Endothelial cell of umbilical vein (primary cell): ENCODE results near the gene HSPG2. TPM values are rescaled to one million over a fixed set of nuclear protein-coding genes. Genes with fewer than 3 reads are reported as not detected.

ENCODE experiments used
- BruUV-seq: library from RNA; stranded (reverse); fragments of 400-500 nt; replicated peaks from 2 replicates; lab custom pipeline; 2021; lab: Mats Ljungman, UMichigan
- CTCF ChIA-PET: fragments of 300-600, 350-600 bp; sonication (Branson Sonifier 250); formaldehyde crosslinking; loops from one replicate; lab custom pipeline; 2021; ENCODE audit warnings: antibody characterized with exemption, inconsistent platforms; lab: Charles Lee
- POLR2A ChIA-PET: fragments of 300-600, 350-600 bp; sonication (Branson Sonifier 250); formaldehyde crosslinking; loops from one replicate; lab custom pipeline; 2021; ENCODE audit warnings: antibody characterized with exemption, inconsistent platforms; lab: Charles Lee
- DNase-seq: peaks from one replicate; pipeline ENCODE4 v3.0.0-alpha.2; 2011; ENCODE audit warnings: low read depth, low spot score
- FAIRE-seq: peaks from 2 replicates; lab custom pipeline; 2011; peaks lifted over from hg19 to GRCh38; lab: Jason Lieb, UNC
- H2AFZ ChIP-seq: 2 replicates; pipeline ENCODE4 v1.6.0; 2012; ENCODE audit warnings: low read depth, low read length, control low read depth, inconsistent platforms
- H3K27ac ChIP-seq: 2 replicates; pipeline ENCODE4 v1.5.1; 2011; ENCODE audit warnings: low read depth, mild to moderate bottlenecking, control low read depth, low read length, moderate library complexity; ENCODE audit not compliant: insufficient read depth
- H3K27me3 ChIP-seq, 2 experiments: 2 replicates each; pipeline versions ENCODE4 v1.6.0 to v1.6.1; 2011; ENCODE audit warnings: low read length in 2 of 2, mixed read lengths in 1 of 2; ENCODE audit not compliant: control insufficient read depth in 2 of 2, insufficient read depth in 2 of 2
- H3K36me3 ChIP-seq, 2 experiments: 2 replicates in 1 of 2; 3 replicates in 1 of 2; pipeline ENCODE4 v1.5.1; 2011; ENCODE audit warnings: low read length in 2 of 2, mild to moderate bottlenecking in 1 of 2, moderate library complexity in 1 of 2; ENCODE audit not compliant: control insufficient read depth in 2 of 2, insufficient read depth in 2 of 2; ENCODE audit errors: extremely low read depth in 1 of 2
- H3K4me1 ChIP-seq: 3 replicates; pipeline ENCODE4 v1.5.1; 2011; ENCODE audit warnings: mild to moderate bottlenecking, low read length; ENCODE audit not compliant: control insufficient read depth, insufficient read depth; ENCODE audit errors: extremely low read depth
- H3K4me2 ChIP-seq: 2 replicates; pipeline ENCODE4 v1.6.1; 2011; ENCODE audit warnings: low read length, control low read depth, mixed read lengths; ENCODE audit not compliant: insufficient read depth
- H3K4me3 ChIP-seq, 3 experiments: fragments of 200-600 bp in 1 of 3; sonication (generic), shearing (Covaris generic) in 1 of 3; replicated peaks in 1 of 3; 2 replicates each; pipeline ENCODE4 v1.5.1; 2011 to 2016; ENCODE audit warnings: control low read depth in 3 of 3, low read length in 3 of 3, mild to moderate bottlenecking in 2 of 3, inconsistent platforms in 1 of 3, low read depth in 1 of 3, moderate library complexity in 1 of 3; ENCODE audit not compliant: insufficient read depth in 1 of 3
- H3K79me2 ChIP-seq: 2 replicates; pipeline ENCODE4 v1.6.0; 2012; ENCODE audit warnings: low read length, inconsistent platforms; ENCODE audit not compliant: control insufficient read depth, insufficient read depth
- H3K9ac ChIP-seq: replicated peaks from 2 replicates; pipeline ENCODE3; 2011; ENCODE audit warnings: low read length, control low read depth; ENCODE audit not compliant: insufficient read depth; ENCODE audit errors: extremely low read depth
- H3K9me1 ChIP-seq: replicated peaks from 3 replicates; pipeline ENCODE4 v1.6.0; 2011; ENCODE audit warnings: mild to moderate bottlenecking, low read length; ENCODE audit not compliant: control insufficient read depth, insufficient read depth; ENCODE audit errors: extremely low read depth
- H3K9me3 ChIP-seq: replicated peaks from 2 replicates; pipeline ENCODE4 v1.5.1; 2012; ENCODE audit warnings: low read length, inconsistent platforms; ENCODE audit not compliant: control insufficient read depth, insufficient read depth
- H4K20me1 ChIP-seq: replicated peaks from 2 replicates; pipeline ENCODE3; 2011; ENCODE audit warnings: mild to moderate bottlenecking, low read length; ENCODE audit not compliant: control insufficient read depth, insufficient read depth; ENCODE audit errors: extremely low read depth
- FOS ChIP-seq: IDR thresholded peaks from 2 replicates; pipeline ENCODE4 v1.6.1; 2011; ENCODE audit warnings: mild to moderate bottlenecking, low read length, moderate library complexity, borderline replicate concordance; ENCODE audit not compliant: insufficient read depth
- GATA2 ChIP-seq: IDR thresholded peaks from 2 replicates; pipeline ENCODE4 v1.7.0; 2011; ENCODE audit warnings: low read depth, mild to moderate bottlenecking, moderate library complexity, mixed read lengths, low read length; ENCODE audit not compliant: insufficient read length, insufficient read depth
- JUN ChIP-seq: IDR thresholded peaks from 2 replicates; pipeline ENCODE4 v1.6.1; 2011; ENCODE audit warnings: borderline replicate concordance, low read depth; ENCODE audit not compliant: insufficient read length, insufficient read depth
- MAX ChIP-seq: IDR thresholded peaks from 2 replicates; pipeline ENCODE4 v1.6.1; 2011; ENCODE audit not compliant: insufficient read depth, insufficient read length
- MYC ChIP-seq: IDR thresholded peaks from one replicate; pipeline ENCODE4 v1.6.1; 2011; ENCODE audit warnings: mild to moderate bottlenecking, low read depth, low read length
- POLR2A ChIP-seq: IDR thresholded peaks from 2 replicates; pipeline ENCODE4 v1.6.1; 2012; ENCODE audit warnings: low read depth, mild to moderate bottlenecking, control low read depth, low read length
- POLR2AphosphoS5 ChIP-seq: IDR thresholded peaks from 2 replicates; pipeline ENCODE4 v1.6.1; 2012; ENCODE audit warnings: low read depth, mild to moderate bottlenecking, control low read depth, low read length, moderate library complexity; ENCODE audit not compliant: insufficient read depth
- dilution Hi-C: fragments of 300-500 bp; cut with MboI; formaldehyde crosslinking; loops from one replicate; pipeline ENCODE4 v1.15.0; 2019; ENCODE audit warnings: low sequenced_read_pairs; ENCODE audit not compliant: extremely low pct_ligation_motif_present
- intact Hi-C: fragments of 100-400 bp; cut with micrococcal nuclease; formaldehyde crosslinking; loops from one replicate; pipeline ENCODE4 v1.10.0; 2022
- polyA plus RNA-seq, 4 experiments: library from polyadenylated mRNA; depleted of rRNA in 3 of 4; stranded (reverse) in 3 of 4; unstranded in 1 of 4; fragments of >200 nt; gene quantifications; 2 replicates each; pipeline versions ENCODE4 v1.2.1 to v1.2.3, GENCODE V29; 2011 to 2012; ENCODE audit warnings: missing spikeins in 1 of 4
- total RNA-seq: library from RNA; stranded (reverse); gene quantifications from 2 replicates; pipeline ENCODE4 v1.2.3, GENCODE V29; 2021
- TF ChIP-seq, protein P1 (sequence below), 2 donors: IDR thresholded peaks; 1 replicate in 1 of 2; 2 replicates in 1 of 2; pipeline ENCODE4 v1.5.1; 2011; ENCODE audit warnings: low read length in 2 of 2, mild to moderate bottlenecking in 2 of 2, moderate library complexity in 2 of 2, control low read depth in 1 of 2, inconsistent platforms in 1 of 2, low read depth in 1 of 2; ENCODE audit not compliant: insufficient read depth in 1 of 2; ENCODE audit errors: extremely low read depth in 1 of 2

Gene HSPG2
- total and polyA plus RNA-seq, 2 donors (not counting 3 experiments of a cell fraction or from before 2014, with no cell fraction given): 734 to 3,499 TPM

GRCh38 chr1:21841852-21842466 lies 95.2 kb downstream of the HSPG2 start:
- no peaks in the 10 kb centered on the region for H3K27me3 ChIP-seq
- DNase-seq (no peak), FAIRE-seq (no peak)
- H2AFZ ChIP-seq: no peak overlapping the region
- CTCF ChIA-PET: no interaction called here
- intact Hi-C loops (no loop called here), dilution Hi-C loops (no loop called here)
- H3K9me3 ChIP-seq: no peaks in the 10 kb centered on the region
- no peaks in the 10 kb centered on the region for H4K20me1 ChIP-seq
- no peak overlapping the region for H3K4me2 ChIP-seq
- no peak overlapping the region for H3K4me3 ChIP-seq
- TF ChIP-seq FOS (no peak), JUN (no peak), POLR2A (peak; percentile 47)
- no peaks in the 10 kb centered on the region for H3K4me1 ChIP-seq
- H3K9me1 ChIP-seq: no peaks in the 10 kb centered on the region
- H3K9ac ChIP-seq: no peak overlapping the region
- POLR2A ChIA-PET: no interaction called here
- H3K79me2 ChIP-seq: peaks cover 22% of the 10 kb centered on the region
- H3K36me3 ChIP-seq: peaks cover 66 to 77% of the 10 kb centered on the region in 2 experiments
- H3K27ac ChIP-seq: no peak overlapping the region
- BruUV-seq: TSS peak; percentile 67

- no TSS peak for BruUV-seq
- Histone ChIP-seq H3K36me3 (peaks cover 63 to 78% of the 10 kb centered on the region in 2 experiments), H2AFZ (no peak overlapping the region)
Observed at GRCh38 chr1:21840981-21841380, 96.1 kb downstream of the HSPG2 start.

More at GRCh38 chr1:21840981-21841380, 96.1 kb downstream of the HSPG2 start:
- no peak overlapping the region for H3K4me3 ChIP-seq
- dilution Hi-C loops: no loop called here
- no peak overlapping the region for H3K9ac ChIP-seq
- intact Hi-C loops: no loop called here
- no peaks in the 10 kb centered on the region for H3K9me3 ChIP-seq
- no peaks in the 10 kb centered on the region for H3K4me1 ChIP-seq
- H3K9me1 ChIP-seq: no peaks in the 10 kb centered on the region
- ChIA-PET POLR2A (no interaction called here), CTCF (no interaction called here)
- no peak overlapping the region for H3K27ac ChIP-seq
- no peaks in the 10 kb centered on the region for H4K20me1 ChIP-seq
- H3K4me2 ChIP-seq: no peak overlapping the region
- no peaks in the 10 kb centered on the region for H3K27me3 ChIP-seq
- DNase-seq: no peak
- TF ChIP-seq GATA2: no peak
- no peak for TF ChIP-seq MAX
- TF ChIP-seq FOS: no peak
- TF ChIP-seq POLR2AphosphoS5: no peak
- TF ChIP-seq MYC: no peak
- no peak for TF ChIP-seq POLR2A
- TF ChIP-seq, protein P1, sequence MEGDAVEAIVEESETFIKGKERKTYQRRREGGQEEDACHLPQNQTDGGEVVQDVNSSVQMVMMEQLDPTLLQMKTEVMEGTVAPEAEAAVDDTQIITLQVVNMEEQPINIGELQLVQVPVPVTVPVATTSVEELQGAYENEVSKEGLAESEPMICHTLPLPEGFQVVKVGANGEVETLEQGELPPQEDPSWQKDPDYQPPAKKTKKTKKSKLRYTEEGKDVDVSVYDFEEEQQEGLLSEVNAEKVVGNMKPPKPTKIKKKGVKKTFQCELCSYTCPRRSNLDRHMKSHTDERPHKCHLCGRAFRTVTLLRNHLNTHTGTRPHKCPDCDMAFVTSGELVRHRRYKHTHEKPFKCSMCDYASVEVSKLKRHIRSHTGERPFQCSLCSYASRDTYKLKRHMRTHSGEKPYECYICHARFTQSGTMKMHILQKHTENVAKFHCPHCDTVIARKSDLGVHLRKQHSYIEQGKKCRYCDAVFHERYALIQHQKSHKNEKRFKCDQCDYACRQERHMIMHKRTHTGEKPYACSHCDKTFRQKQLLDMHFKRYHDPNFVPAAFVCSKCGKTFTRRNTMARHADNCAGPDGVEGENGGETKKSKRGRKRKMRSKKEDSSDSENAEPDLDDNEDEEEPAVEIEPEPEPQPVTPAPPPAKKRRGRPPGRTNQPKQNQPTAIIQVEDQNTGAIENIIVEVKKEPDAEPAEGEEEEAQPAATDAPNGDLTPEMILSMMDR (IDR thresholded peaks at IDR 0.05; ENCODE audit: extremely low read depth in 1 of 2, insufficient read depth in 1 of 2, low read depth in 1 of 2, low read length in 2 of 2): no peak
- H3K79me2 ChIP-seq: peaks cover 18% of the 10 kb centered on the region
- FAIRE-seq: no peak
